NCI-H2107 (cell line): Measurements from ENCODE around the gene ALDH1A1.
"Not testable (repeated sequence)": the region's sequence is repeated elsewhere in the genome, so short reads cannot be mapped to it uniquely, and the experiment has no call there.

Source experiments
- DNase-seq: peaks from one replicate; lab custom pipeline; 2025; lab: John Stamatoyannopoulos, UW

ALDH1A1 gene

DNA sequence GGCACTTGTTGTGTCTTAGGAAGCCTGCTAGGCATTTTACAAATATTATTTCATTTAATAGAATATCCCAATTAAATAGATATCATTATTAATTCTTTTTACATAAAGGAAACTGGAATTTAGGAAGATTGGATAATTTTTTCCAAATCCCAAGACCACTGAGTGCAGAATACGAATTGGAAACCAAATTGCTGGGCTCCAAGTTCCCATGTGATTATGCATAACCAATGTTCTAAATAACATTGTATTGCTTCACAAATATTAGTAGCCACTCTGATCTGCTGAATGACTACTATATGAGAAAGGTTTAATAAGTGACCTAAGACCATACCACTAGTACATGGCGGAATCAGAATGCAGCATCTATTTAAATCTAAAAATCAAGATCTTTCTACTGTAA is 57.7 kb downstream of the ALDH1A1 start:
- DNase-seq = no peak

DNA sequence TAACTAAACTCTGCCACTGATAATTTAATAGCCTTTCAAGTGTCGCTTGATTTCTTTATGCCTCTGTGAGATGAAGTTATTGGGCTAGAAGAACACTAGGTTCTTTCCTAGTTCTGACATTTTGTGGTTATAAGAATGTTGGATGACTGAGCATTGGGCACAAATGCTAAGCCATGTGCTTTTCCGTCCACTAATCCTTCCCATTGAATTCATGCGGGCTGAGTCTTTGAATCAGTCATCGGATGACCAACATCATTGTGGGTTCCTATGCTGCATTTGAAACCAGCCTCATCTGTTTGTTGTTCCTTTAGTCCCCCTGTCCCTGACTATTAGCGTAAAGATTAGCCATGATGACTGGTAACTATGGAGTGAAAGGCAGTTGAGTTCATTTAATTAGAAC is 58.5 kb downstream of the ALDH1A1 start:
- no peak for DNase-seq

DNA sequence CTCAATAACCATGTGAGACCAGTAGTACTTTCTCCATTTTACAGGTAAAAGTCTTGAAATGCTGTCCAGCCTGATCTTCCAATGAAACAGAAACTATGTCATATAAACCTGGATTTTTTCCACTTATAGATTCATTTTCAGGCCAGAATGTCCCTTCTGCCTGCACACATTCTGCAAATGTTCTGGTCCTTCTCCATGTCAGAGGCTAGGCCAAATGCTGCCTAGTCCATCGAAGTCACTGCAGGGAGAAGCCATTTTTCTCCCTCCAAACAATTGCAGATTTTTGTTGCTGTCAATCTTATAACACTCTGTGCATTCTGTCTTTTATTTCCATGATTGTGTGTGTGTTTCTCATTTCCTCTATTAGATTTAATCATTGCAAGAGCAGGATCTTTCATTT is 59.4 kb downstream of the ALDH1A1 start:
- no peak for DNase-seq

GRCh38 chr9:72891043-72891442 is 61.8 kb downstream of the ALDH1A1 start:
- no peak for DNase-seq

GRCh38 chr9:72888943-72889342 is 63.9 kb downstream of the ALDH1A1 start:
- DNase-seq = no peak

DNA sequence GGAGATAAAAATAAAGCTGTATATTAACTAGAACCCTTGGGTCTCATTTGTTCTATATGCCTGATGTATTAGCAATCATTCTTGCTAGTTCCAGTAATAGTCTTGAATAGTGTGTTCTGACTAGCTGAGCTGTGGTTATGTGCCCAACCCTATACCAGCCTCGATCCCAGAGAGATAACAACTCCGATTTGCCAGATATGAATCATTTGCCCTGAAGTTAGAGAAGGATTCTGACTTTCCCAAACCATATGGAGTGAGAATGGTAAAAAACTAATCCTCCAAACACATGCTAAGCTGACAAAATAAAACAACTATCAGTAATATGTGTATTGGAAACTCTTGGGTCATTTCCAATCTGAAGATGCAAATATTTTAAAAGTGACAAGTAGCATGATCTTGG is 64.8 kb downstream of the ALDH1A1 start:
- no peak for DNase-seq

DNA sequence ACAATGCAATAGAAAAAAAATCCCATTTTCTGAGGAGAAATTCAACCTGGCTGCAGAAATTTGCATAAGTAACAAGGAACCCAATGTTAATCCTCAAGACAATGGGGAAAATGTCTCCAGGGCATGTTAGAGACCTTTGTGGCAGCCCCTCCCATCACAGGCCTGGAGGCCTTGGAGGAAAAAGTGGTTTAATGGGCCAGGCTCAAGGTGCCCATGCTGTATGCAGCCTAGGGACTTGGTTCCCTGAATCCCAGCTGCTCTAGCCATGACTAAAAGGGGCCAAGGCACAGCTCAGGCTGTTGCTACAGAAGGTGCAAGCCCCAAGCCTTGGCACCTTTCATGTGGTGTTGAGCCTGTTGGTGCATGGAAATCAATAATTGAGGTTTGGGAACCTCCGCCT is 66.5 kb downstream of the ALDH1A1 start:
- no peak for DNase-seq

GRCh38 chr9:72884508-72884907 is 68.3 kb downstream of the ALDH1A1 start:
- no peak for DNase-seq

DNA sequence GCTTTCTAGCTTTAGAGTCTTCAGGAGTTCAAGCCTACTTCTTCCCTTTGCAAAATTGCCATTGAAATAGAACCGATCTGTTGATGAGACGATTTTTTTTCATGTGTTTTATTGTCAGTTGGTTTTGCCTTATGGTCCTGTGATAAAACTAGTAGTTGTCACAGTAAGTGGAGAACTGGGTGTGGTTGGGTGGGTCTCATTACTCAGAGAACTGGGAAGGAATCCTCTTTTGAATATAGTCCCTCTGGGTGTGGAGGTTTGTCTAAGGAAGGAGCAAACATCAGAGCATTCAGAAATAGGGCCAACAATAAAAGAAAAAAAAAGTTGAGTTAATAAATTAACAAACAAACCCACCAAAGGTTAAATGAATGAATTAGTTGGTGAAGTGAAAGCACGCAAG is 69.0 kb downstream of the ALDH1A1 start:
- DNase-seq = no peak

GRCh38 chr9:72882117-72882775 is 70.6 kb downstream of the ALDH1A1 start:
- no peak for DNase-seq

- DNase-seq = no peak
Measured at GRCh38 chr9:72880821-72881220, 72.0 kb downstream of the ALDH1A1 start.

DNA sequence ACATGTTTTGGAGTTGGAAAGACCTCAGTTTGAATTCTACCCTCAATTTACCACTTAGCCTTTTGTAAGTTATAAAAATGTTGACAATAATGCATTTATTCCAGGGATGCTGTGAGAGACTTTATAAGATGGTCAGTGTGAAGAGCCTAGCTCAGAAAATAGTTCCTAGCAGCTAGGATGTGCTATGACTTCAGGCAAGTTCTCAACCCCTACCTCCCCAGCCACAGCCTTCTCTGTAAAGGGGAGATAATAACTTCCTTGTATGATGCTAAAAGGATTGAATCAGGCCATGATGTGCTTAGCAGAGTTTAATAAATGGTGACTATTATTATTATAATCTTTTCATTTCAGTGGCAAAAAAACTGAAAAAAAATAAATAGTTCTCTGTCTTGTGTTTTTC is 77.6 kb downstream of the ALDH1A1 start:
- no peak for DNase-seq

- DNase-seq = no peak
Measured at GRCh38 chr9:72874344-72874743, 78.5 kb downstream of the ALDH1A1 start.

DNA sequence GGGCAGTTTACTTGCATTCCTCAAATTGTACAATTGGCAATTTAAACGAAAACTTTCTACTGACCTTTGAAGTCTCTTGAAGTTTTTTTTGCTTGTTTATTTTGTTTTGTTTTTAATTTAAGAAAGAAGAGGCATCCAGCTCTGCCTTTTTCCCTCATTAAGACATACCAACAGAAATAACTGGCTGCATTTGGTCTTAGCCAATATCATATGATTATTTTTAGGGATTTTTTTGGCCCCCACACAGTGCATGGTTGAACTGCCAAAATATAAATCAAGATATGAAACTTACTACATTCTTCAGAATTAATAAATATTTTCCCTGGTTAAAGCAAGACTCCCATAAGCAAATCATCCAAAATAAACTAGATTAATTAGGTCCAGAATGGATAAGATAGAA is 79.4 kb downstream of the ALDH1A1 start:
- no peak for DNase-seq

DNA sequence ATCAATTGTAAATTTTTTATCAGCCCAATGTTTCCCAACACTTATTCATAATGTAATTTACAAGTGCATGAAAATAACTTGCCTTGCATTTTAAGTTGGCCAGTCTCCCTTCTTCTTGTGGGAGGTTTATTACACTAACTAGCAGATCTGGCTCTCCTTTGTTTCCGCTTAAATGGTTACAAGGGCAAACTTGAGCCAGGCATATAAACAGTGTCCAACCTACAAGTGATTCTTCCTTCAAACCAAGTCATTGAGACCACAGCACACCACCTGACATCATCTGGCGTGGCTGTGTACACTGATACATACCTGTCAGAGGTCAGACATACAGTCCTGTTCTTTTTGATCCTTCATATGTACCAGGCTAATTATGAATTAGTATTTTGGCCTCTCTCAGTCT is 80.1 kb downstream of the ALDH1A1 start:
- DNase-seq = no peak

- no peak for DNase-seq
Measured at GRCh38 chr9:72871685-72872084, 81.2 kb downstream of the ALDH1A1 start.

DNA sequence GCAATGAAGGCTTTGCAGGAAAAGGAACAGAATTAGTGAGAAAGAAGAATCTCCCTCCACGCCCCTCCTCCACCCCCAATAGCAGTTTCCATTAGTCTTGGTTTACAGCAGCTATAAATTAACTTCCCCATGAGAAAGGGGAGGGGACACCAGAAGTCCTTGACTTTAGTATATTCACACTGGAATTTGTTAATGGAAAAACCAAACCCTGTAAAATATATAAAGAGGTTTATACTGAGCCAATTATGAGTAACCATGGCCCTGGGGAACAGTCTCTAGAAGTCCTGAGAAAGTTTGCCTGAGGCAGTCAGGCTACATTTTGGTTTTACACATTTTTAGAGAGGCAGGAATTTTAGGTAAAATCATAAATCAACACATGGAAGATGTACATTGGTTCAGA is 88.5 kb downstream of the ALDH1A1 start:
- DNase-seq = no peak

- no peak for DNase-seq
Measured at GRCh38 chr9:72863456-72864094, 89.3 kb downstream of the ALDH1A1 start.

- DNase-seq = not testable (repeated sequence)
Measured at GRCh38 chr9:72862788-72863187, 90.1 kb downstream of the ALDH1A1 start.

DNA sequence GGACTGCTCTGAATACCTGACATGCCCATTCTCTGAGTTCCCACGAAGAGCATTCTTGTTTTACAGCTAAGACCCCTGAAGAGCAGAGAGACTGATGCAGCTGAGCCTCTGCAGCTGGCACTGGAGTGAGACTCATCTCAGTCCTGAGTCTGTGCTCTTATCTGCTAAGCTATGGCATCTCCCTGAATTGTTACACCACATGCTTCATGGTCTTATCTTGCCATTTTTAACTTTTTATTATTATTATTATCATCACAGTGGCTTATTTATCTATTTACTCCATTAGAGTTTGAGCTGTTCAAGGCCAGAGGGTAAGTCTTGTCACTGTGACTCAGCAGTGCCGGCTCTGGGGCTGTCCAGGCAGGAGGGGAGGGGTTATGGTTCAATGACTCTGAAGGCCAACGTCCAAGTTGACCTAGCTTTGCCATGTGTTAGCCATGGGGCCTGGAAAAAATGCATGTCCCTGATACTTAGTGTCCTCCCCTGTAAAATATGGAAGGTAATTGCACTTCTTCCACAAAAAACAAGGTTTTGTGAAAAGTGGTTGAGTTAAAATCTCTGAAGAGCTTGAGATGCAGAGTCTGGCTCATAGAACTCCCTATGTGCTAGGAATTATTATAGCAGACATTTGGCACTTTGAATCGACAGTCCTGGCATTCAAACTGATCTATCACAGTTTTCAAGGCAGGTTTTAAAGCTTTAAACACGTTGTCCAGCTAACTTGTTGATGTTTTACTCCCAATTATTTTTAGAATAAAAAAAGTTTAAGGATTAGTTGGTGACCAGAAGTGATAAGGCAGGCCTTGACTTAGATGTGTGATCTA is 94.6 kb downstream of the ALDH1A1 start:
- no peak for DNase-seq

- DNase-seq = no peak
Measured at GRCh38 chr9:72857624-72857996, 95.2 kb downstream of the ALDH1A1 start.

DNA sequence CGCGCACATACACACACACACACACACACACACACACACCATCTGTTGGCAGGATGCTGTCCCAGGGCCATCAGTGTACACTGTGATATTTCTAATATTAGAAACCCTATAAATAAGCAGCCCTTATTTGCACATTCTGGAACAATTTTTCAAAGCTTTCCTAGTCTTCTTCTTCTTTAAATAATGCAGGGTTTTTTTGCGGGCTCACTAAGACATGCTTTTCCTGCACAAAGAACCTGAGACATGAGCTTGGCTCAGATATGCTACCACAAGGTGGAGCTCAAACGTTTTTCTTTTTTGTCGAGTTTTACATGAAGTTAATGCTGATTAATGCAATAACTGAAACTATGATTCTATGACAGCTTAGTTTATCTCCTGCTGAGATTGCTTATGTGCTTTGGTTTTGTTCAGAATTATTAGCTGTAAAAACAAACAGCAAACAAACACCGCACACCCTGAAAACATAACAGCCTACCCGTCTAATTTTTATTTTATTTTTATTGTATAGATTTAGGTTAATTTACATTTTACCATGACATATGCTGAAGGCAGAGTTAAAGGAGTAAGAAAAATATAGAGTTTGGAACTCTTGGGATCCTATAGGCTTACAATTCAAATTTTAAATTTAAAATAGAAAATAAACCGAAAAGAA is 95.8 kb downstream of the ALDH1A1 start:
- DNase-seq = no peak
